M059J (cell line): ENCODE data around the gene SLC1A5. TPM values are rescaled to one million over a fixed set of nuclear protein-coding genes. Genes with fewer than 3 reads are reported as not detected.

Experiments
- DNase-seq: peaks from one replicate; pipeline ENCODE4 v3.0.0-alpha.2; 2012; ENCODE audit warnings: low read depth
- total RNA-seq: library from RNA; depleted of rRNA; stranded (reverse); fragments of >200 nt; shearing (Covaris generic); gene quantifications from 2 replicates; pipeline ENCODE4 v1.2.3, GENCODE V29; 2014; rRNA removed

The SLC1A5 gene
- total RNA-seq, 1 experiment from 2014 or later: 173 TPM

DNA sequence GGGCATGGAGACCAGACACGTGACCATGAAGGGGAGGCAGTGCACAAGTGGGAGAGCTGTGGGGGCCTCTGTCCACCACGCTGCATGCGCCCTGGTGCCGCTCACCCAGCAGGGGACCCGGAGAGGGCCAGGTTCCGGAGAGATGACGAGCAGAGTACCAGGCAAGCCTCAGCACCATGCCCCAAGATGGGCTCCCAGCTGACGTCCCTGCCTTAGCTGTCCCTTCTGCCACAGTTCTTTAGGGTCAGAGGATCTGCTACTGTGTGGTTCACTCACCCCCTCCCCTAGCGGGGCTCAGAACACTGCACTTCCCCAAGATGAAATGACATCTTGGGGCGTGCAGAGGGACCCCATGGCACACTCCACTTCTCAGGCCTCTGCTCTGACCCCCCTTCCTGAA, 61.8 kb downstream of the SLC1A5 start:
- DNase-seq: no peak

DNA sequence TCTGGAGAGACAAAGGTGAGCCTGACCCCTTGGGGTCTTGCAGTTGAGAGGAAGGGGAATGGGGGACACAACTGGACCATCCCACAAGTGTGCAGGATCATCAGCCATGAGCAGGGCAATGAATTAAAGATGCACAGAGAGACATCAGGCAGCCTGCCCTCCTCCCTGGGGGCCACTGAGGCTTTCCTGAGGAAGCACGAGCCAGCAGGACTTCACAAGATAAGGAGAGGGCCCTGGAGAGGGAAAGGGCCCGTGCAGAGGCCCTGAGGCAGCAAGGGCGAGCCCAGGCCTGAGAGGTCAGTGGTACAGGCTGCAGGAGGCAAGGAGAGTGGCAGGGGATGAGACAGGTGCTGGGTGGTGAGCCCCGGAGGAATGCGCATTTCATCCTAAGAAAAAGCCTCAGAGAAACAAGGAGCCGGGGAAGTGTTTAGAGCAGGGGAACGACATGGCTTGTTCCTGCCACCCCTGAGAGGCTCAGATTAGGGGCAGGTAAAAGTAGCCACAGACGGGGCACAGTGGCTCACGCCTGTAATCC, 62.5 kb downstream of the SLC1A5 start:
- no peak for DNase-seq

- DNase-seq: no peak
Observed at GRCh38 chr19:46725036-46725820, 63.2 kb downstream of the SLC1A5 start.

Other genes starting within 250 kb of the SLC1A5 start
- 197 and 314 TPM in 2 replicates for gene CALM3, start 187.3 kb downstream of the SLC1A5 start, total RNA-seq
- gene PTGIR, start 163.5 kb downstream of the SLC1A5 start, total RNA-seq: 0.17 TPM in 1 of 2 replicates, not detected in the other
- gene GNG8, start 152.4 kb downstream of the SLC1A5 start, total RNA-seq: not detected in 2 replicates
- gene DACT3, start 127.4 kb downstream of the SLC1A5 start, total RNA-seq: 0.52 and 1.4 TPM in 2 replicates
- 18.9 and 38.7 TPM in 2 replicates for gene PRKD2, start 71.5 kb downstream of the SLC1A5 start, total RNA-seq
- 13.1 and 28.4 TPM in 2 replicates for gene FKRP, start 42.5 kb downstream of the SLC1A5 start, total RNA-seq
- 44.7 and 78.1 TPM in 2 replicates for gene STRN4, start 42.1 kb downstream of the SLC1A5 start, total RNA-seq
- 365 and 428 TPM in 2 replicates for gene AP2S1, start 62.3 kb upstream of the SLC1A5 start, total RNA-seq
- gene ARHGAP35, start 72.4 kb upstream of the SLC1A5 start, total RNA-seq: 18.7 and 43.2 TPM in 2 replicates
- 0.37 and 0.39 TPM in 2 replicates for gene NPAS1, start 231.2 kb upstream of the SLC1A5 start, total RNA-seq